Breast epithelium (tissue), 3 donors: Measurements from ENCODE around the gene SLC28A1.

Source experiments
- CTCF ChIP-seq, 3 donors: fragments of 450-650 bp; IDR thresholded peaks; one replicate each; pipeline ENCODE4 v1.5.1; 2016 to 2017; ENCODE audit warnings: antibody characterized with exemption in 3 of 3, mild to moderate bottlenecking in 3 of 3, moderate library complexity in 3 of 3
- POLR2A ChIP-seq: fragments of 450-650 bp; IDR thresholded peaks from one replicate; pipeline ENCODE4 v1.6.1; 2016; ENCODE audit warnings: antibody characterized with exemption, mild to moderate bottlenecking, moderate library complexity

- TF ChIP-seq CTCF (IDR thresholded peaks at IDR 0.05) (no peak), POLR2A (no peak)
Observed at GRCh38 chr15:84893607-84894006, 9.1 kb downstream of the SLC28A1 start.
